Retinal pigment epithelial cell (primary cell): ENCODE data around the gene PKD2.

Experiments
- DNase-seq: peaks from one replicate; pipeline ENCODE4 v3.0.0-alpha.2; 2010; ENCODE audit warnings: low read depth
- H3K4me3 ChIP-seq: 2 replicates; pipeline ENCODE4 v1.5.1; 2011; ENCODE audit warnings: mild to moderate bottlenecking, low read length, control low read depth, moderate library complexity
- TF ChIP-seq, protein P1 (sequence below): conservative IDR thresholded peaks from 2 replicates; pipeline ENCODE4 v1.5.1; 2011; ENCODE audit warnings: low read depth, low read length, control low read depth, inconsistent platforms

PKD2 gene

DNA sequence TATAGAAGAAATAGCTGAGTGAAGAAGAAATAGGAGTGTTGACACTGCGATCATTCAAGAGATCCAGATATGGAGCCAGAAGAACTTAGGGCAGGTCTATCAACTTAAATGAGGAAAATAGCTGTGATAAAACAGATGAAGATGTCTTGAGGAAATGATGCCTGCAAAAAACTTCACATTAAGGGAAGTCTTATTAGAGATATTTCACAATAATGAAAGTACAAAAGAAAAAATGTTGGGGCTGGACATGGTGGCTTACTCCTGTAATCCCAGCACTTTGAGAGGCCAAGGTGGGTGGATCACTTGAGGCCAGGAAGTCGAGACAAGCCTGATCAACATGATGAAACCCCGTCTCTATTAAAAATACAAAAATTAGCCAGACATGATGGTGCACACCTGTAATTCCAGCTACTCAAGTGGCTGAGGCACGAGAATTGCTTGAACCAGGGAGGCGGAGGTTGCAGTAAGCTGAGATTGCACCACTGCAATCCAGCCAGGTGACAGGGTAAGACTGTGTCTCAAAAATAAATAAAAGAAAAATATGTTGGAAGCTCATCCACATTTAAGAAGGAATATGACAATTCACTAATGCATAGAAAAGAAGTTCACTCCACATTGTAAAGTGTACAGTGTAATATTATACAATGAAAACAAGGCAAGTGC lies 56.3 kb downstream of the PKD2 start:
- no peak overlapping the region for H3K4me3 ChIP-seq
- TF ChIP-seq, protein P1, sequence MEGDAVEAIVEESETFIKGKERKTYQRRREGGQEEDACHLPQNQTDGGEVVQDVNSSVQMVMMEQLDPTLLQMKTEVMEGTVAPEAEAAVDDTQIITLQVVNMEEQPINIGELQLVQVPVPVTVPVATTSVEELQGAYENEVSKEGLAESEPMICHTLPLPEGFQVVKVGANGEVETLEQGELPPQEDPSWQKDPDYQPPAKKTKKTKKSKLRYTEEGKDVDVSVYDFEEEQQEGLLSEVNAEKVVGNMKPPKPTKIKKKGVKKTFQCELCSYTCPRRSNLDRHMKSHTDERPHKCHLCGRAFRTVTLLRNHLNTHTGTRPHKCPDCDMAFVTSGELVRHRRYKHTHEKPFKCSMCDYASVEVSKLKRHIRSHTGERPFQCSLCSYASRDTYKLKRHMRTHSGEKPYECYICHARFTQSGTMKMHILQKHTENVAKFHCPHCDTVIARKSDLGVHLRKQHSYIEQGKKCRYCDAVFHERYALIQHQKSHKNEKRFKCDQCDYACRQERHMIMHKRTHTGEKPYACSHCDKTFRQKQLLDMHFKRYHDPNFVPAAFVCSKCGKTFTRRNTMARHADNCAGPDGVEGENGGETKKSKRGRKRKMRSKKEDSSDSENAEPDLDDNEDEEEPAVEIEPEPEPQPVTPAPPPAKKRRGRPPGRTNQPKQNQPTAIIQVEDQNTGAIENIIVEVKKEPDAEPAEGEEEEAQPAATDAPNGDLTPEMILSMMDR, result no peak
- DNase-seq, result no peak

DNA sequence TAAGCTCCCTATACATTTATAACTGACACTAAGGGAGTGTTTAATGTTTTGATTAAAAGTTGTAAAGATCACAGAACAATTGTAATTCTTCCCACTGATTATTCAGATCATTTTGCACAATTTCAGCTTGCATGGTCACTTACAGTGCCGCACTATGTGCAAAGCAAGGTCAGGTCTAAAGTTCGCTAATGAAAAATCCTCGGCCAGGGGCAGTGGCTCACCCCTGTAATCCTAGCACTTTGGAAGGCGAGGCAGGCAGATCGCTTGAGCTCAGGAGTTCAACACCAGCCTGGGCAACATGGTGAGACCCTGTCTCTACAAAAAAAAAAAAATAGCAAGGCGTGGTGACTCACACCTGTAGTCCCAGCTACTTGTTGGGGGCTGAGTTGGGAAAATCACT lies 57.0 kb downstream of the PKD2 start:
- DNase-seq, result no peak
- no peak overlapping the region for H3K4me3 ChIP-seq
- TF ChIP-seq, protein P1, result no peak

DNA sequence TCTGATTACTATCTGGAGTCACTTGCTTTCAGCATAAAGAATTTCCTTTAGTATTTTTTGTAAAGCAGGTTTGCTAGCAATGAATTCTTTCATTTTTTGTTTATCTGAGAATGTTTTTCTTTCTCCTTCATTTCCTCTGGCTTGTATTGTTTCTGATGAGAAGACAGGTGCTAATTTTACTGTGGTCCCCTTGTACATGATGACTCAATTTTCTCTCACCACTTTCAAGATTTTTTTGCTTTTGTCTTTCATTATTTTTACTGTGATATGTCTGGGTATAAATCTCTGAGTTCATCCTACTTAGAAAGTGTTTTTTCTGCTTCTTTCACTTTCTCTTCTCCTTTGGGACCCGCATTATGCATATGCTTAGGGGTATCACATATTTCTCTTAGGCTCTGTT lies 62.6 kb downstream of the PKD2 start:
- no peak for DNase-seq
- no peak overlapping the region for H3K4me3 ChIP-seq
- TF ChIP-seq, protein P1, result no peak

DNA sequence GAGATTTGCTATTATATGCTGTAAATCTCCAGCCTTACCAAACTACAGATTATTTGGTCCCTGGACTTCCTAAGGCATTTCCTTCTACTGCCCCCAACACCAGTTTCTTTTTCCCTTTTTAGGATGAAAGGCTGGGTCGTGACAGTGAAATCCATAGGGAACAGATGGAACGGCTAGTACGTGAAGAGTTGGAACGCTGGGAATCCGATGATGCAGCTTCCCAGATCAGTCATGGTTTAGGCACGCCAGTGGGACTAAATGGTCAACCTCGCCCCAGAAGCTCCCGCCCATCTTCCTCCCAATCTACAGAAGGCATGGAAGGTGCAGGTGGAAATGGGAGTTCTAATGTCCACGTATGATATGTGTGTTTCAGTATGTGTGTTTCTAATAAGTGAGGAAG lies 67.9 kb downstream of the PKD2 start:
- TF ChIP-seq, protein P1, result no peak
- H3K4me3 ChIP-seq, result no peak overlapping the region
- no peak for DNase-seq

DNA sequence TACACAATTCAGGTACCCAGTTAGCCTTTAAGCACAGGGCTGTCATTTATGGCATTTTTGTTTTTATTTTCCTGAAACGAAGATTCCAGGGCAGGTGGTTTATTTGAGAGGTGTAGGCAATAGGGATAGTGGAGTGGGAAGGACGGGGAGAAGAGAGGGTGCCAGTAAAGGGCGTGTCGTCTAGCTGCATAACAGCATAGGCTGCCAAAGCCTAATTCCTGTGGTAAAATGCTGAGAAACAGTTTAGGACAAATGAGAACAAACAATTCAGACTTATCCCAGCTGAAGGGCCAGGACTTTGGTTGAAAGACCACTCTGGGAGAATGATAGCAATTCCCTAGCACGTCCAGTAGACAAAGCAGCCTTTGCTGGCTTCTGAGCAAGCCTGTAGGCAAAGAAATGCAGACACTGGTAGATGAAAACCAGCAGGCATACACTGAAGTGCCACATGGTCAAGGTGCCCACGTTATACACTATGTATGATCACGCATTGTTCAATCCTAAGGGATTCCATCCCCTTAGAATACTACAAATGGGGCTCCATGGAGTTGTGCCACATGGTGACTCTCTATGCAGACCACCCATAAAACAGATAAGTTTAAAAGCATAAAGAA lies 70.6 kb downstream of the PKD2 start:
- TF ChIP-seq, protein P1, result no peak
- no peak for DNase-seq

DNA sequence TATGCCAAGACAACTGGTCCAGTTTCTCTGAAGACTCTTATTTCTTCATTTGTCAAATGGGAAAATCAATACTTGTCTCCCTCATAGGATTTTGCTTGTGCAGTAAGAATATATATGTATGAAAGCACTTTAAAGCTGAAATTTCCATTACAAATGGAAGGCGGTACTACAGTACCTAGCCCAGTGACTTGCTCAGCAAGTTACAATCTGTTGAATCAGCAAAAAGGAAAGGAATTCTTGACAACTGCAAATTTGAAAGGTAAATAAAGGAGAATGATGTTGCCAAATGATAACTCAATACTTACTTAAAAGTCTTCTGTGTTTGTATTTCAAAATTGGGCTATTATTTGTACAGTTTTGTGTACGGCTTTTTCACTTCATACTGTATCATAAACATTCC lies 71.1 kb downstream of the PKD2 start:
- no peak overlapping the region for H3K4me3 ChIP-seq
- DNase-seq, result no peak
- TF ChIP-seq, protein P1, result no peak

More for the DNA sequence above, 70.6 kb downstream of the PKD2 start:
- no peak overlapping the region for H3K4me3 ChIP-seq

DNA sequence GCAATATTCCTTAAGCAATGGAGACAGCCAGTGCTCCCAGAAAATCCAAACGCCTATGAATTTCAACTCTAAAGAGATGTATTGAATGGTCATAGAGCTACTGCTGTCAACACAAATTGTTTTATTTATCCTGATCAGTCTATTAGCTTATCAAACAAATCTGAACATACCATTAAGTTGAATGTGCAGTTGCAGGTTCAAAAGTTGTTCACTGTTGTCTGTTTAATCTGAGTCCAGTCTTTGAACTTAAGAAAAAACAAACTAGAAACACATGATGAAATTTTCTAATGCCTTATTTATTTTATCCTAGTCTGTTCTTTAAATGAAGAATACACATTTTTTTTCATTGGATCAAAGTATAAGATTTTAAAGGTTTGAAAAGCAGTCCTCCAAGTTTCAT lies 73.2 kb downstream of the PKD2 start:
- TF ChIP-seq, protein P1, result no peak
- no peak overlapping the region for H3K4me3 ChIP-seq
- no peak for DNase-seq
